Mammary epithelial cell (primary cell): Measurements from ENCODE around the gene FUS.

Experiments used
- EZH2 ChIP-seq: IDR thresholded peaks from 2 replicates; pipeline ENCODE4 v1.6.1; 2012; ENCODE audit warnings: low read length, inconsistent platforms, borderline replicate concordance
- TF ChIP-seq, protein P1 (sequence below), 2 donors: IDR thresholded peaks in 1 of 2; conservative IDR thresholded peaks in 1 of 2; 2 replicates each; pipeline ENCODE4 v1.5.1; 2011 to 2012; ENCODE audit warnings: inconsistent platforms in 2 of 2, low read length in 2 of 2, mild to moderate bottlenecking in 2 of 2, control low read depth in 1 of 2, low read depth in 1 of 2; ENCODE audit not compliant: insufficient read depth in 1 of 2; ENCODE audit errors: extremely low read depth in 1 of 2

DNA sequence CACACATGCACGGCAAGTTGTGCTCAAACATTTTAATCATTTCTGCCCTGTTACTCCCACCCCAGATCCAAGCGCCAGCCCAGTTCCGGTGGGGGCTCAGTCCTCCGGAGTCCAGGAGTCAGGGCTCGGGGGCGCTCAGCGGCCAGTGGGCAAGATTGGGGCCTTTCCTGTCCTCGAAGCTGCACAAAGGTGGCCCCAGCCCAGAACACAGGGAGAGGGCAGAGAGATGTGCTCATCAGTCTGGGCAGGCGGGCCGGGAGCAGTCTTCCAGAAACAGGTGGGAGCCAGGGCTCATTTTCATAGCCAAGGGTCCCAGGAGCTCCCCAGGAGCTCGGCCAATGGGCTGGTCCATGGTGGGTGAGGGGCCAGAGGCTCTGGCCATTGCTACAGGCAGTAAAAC is 48.5 kb upstream of the FUS start:
- TF ChIP-seq, protein P1, sequence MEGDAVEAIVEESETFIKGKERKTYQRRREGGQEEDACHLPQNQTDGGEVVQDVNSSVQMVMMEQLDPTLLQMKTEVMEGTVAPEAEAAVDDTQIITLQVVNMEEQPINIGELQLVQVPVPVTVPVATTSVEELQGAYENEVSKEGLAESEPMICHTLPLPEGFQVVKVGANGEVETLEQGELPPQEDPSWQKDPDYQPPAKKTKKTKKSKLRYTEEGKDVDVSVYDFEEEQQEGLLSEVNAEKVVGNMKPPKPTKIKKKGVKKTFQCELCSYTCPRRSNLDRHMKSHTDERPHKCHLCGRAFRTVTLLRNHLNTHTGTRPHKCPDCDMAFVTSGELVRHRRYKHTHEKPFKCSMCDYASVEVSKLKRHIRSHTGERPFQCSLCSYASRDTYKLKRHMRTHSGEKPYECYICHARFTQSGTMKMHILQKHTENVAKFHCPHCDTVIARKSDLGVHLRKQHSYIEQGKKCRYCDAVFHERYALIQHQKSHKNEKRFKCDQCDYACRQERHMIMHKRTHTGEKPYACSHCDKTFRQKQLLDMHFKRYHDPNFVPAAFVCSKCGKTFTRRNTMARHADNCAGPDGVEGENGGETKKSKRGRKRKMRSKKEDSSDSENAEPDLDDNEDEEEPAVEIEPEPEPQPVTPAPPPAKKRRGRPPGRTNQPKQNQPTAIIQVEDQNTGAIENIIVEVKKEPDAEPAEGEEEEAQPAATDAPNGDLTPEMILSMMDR (conservative IDR thresholded peaks at IDR 0.05 in 1 of 2, IDR thresholded peaks at IDR 0.05 in 1 of 2; ENCODE audit: extremely low read depth in 1 of 2, insufficient read depth in 1 of 2, low read depth in 1 of 2, low read length in 2 of 2) = no peak
- no peak for TF ChIP-seq EZH2
